Retina (tissue), 1 donor: ENCODE results near the gene TMEM174.
A peak's percentile ranks its signal among the peaks of the same experiment; 100 is the strongest.

Source experiments
- DNase-seq: peaks from one replicate; pipeline ENCODE4 v3.0.0-alpha.2; 2016

Gene TMEM174

GRCh38 chr5:73154208-73155006, 18.6 kb upstream of the TMEM174 start:
- no peak for DNase-seq

GRCh38 chr5:73155271-73156222, 17.4 kb upstream of the TMEM174 start:
- peak; percentile 56 for DNase-seq

- no peak for DNase-seq
These were observed 15.3 kb upstream of the TMEM174 start for GRCh38 chr5:73157414-73158303.

GRCh38 chr5:73158313-73158712, 14.7 kb upstream of the TMEM174 start:
- no peak for DNase-seq

- DNase-seq = no peak
These were observed 12.7 kb upstream of the TMEM174 start for GRCh38 chr5:73160239-73160671.

DNA sequence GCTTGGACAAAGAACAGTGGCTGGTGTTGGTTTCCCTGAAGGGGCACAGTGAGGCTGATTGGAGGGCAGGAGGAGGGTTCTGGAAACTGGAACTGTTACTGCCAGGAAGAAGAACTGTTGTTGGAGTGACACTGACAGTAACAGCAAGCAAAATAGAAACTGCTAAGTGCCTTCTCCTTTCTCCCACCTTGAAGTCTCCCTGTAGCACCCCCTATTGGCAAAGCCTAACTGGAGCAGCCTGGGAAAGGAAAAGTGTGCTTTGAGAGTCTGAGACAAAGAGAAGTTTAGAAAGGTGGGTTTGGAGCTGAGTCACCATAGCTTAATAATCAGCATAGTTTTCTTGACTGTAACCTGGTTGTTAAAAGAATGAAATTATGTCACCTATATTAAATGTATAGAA, 2.5 kb upstream of the TMEM174 start:
- DNase-seq = no peak

GRCh38 chr5:73171495-73171894, 1.5 kb upstream of the TMEM174 start:
- DNase-seq = no peak

- DNase-seq = no peak
These were observed 1.3 kb downstream of the TMEM174 start for GRCh38 chr5:73174100-73174815.

DNA sequence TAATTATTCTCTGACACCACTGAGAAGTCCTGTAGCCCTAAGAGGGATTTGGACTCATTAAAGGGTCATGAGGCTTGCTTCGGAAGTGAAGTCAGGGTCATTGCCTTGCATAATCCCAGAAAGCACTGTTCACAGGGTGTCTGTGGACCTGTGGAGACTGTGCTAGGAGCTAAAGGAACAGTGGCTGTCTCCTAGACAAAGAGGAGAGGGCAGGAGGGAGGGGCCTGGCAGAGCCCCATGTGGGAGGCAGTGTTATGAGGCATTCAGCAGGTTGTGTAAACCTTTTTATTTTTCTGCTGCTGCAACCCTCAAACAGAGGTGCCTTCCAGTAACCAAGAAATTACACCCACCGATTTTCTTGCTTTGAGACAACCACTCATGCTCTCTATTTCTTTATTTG, 3.3 kb downstream of the TMEM174 start:
- no peak for DNase-seq

DNA sequence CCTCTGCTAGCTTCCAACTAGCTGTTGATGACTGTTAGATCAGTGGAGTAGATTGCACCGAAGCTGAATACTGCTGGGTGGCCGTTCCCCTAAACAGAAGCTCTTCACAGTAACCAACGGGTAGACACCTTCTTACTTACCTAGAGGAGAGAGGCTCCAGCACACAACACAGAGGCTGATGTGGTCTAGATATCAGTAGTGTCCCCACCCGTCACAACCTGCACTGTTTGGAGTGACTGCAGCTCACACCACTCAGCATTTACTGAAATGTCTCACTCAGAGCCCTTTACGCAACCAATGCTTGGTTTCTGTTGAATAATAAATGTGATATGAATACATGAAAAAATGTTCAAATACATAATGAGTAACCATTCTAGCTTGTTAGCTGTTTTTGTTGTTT, 5.3 kb downstream of the TMEM174 start:
- no peak for DNase-seq

DNA sequence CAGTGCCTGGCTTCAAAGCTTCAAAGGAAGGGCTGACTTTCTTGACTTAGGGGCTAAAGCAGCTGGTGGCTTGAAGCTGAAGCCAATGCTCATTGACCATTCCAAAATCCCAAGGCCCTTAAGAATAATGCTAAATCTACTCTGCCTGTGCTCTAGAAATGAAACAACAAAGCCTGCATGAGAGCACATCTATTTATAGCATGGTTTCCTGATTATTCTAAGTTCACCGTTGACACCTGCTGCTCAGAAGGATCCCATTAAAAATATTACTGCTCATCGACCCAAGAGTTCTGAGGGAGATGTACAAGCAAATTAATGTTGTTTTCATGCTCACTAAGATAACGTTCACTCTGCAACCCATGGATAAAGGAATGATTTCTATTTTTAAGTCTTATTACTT, 6.7 kb downstream of the TMEM174 start:
- DNase-seq = no peak

DNA sequence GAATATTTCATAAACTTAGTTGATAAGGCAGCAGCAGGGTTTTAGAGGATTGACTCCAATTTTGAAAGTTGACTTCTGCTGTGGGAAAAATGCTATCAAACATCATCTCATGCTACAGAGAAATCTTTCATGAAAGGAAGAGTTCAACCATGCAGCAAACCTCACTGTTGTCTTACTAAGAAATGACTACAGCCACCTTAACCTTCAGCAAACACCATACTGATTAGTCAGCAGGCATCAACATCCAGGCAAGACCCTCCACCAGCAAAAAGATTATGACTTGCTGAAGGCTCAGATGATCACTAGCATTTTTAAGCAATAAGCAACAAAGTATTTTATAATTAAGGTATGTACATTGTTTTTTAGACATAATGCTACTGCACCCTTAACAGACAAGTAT, 7.6 kb downstream of the TMEM174 start:
- DNase-seq = no peak

DNA sequence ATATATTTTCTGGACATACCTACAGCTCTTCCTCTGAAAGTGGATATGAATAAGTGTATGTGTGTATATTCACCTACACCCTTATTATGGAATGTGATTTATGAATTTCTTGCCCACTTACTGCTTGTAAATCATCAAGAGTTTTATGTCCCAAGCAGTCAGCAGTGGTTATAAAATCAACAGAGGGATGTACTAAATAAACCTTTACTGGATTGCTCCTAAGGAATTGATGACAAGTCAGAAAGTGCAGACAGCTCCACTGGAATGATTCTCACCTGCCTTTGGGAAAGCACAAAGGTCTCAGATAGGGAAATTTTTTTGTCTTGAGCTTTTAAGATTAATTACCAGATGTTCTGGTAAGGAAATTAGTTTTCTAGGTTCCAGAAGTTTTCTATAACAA, 9.3 kb downstream of the TMEM174 start:
- DNase-seq = no peak

DNA sequence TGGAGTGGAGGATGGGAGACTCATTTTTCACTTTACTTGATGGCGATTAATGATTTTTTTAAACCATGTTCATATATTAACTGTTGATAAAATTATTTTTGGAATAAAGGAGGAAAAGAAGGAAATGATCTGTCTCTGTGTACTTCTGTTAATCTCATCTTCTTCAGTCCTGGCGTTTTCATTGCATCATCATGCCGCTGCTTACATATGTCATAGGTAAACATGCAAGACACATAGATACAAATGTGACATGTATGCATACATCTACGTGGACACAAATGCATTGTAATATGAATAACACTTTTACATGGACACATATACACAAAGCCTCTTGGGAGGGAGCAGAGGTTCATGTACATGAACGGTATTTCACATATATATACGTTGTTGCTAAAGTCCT, 10.0 kb downstream of the TMEM174 start:
- DNase-seq = no peak

DNA sequence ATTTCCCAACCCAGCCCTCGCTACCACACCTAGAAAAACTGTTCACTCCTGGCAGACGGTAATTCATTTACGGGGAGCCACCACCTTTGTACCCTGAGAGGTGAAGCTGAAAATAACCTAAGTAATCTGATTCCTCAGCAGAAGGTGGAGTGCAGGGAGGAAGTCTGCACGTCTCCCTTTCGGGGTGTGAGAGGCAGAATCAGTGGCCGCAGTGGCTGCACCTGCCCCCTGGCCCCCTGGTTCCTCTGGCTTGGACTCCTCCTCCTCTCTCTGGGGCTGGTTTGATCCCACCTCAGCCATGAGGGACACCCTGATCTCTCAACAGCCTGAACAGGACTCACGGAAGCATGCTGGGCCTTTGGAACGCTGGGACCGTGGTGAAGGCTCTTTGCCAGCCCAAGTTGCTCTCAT, 10.5 kb downstream of the TMEM174 start:
- DNase-seq = no peak

DNA sequence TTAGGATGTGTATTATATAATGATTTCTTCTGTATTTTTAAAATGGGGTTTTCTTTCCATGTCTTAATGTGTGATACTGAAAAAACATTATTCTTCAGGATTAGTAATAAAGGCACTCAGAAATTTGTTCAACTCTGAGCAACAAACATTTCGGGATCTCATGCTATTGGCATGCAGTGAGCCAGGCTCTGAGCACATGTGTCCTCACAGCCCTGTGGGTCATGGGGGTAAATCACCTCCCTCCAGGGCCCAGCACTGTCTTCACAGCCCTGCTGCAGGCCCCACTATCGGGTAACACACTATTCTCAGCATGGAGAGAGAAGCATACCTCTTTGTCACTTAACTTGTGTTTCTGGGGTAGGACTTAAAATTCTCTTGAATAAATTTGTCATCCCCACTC, 14.0 kb downstream of the TMEM174 start:
- DNase-seq = no peak

DNA sequence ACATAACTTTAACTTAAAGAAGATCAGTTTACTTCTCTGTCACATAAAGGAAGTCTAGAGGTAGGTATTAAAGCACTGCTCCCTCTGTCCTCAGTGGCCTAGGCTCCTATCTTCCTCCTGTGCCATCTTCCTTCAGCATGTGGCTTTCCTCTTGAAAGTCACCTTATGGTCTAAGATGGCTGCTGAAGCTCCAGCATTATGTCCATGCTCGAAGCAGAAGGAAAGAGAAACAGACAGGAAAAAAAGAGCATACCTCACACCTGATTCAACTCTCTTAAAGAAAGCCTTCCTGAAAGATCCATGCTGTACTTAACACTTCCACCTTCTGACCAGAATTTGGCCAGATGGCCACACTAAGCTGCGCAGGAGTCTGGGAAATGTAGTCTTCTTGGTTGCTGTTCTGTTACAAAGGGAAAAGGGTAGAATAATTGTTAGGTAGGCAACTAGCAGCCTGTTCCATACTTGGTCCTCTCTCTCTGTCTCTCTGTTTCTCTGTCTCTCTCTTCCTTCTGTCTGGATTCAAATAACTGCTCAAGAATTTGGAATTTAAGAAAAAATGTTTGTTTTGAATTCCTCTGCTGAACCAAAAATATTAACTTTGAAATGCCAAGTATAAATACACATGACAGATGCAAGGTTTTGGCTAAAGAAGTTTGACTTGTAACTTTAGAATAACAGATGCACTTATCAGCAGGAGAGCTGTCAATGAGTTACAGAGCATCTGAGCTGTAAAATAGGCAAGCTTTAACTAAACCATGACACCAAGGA, 16.0 kb downstream of the TMEM174 start:
- DNase-seq = no peak

DNA sequence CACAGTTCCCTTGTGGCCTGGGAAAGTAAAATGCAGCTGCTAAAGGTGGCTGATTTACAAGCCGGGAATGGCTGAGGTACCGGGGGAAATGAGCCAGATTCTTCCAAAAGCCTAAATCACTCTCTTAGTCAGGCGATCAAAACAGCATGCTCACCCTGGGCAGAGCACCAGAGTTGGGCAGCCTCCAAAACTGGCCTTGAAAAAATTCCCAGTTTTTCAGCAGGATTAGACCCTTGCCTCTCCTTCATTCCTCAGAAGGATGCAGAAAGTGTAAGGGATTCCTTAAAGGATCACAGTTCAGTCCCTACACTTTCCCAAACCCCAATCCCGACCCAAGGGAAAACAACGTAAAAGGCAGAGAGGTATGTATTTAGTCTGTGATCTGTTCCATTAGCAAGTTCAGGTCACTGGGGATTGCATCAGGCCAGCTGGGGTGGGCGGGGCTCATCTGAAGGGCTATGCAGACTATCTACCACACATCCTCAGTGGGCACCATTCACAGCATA, 16.9 kb downstream of the TMEM174 start:
- DNase-seq = no peak

GRCh38 chr5:73192370-73192769, 19.4 kb downstream of the TMEM174 start:
- DNase-seq = no peak

DNA sequence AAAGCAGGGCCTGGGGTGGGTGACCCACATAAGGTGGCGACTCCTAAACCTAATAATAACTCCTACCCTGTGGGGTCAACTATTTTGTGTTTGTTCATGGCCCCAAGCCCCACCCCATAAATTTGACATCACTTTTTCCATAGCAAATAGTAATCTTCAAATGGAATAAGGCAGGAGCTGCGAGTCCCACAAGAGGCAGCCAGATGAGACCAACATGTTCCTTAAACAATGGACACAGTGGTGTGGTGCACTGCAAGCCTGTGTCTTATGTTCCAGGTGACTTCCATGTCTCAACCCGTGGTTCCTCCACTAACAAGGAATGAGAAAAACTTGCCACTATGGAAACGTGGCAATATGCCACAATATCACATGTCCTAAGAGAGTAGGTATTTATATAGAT, 20.6 kb downstream of the TMEM174 start:
- no peak for DNase-seq

- DNase-seq = no peak
These were observed 23.2 kb downstream of the TMEM174 start for GRCh38 chr5:73196201-73196600.
